HEK293 (cell line): ENCODE data around the gene MAP3K14.

Experiments
- MYNN ChIP-seq: fragments of 450-650 bp; formaldehyde crosslinking; IDR thresholded peaks from 2 replicates; pipeline ENCODE4 v1.5.1; 2016; ENCODE audit warnings: missing biosample characterization, missing genetic modification characterization, borderline replicate concordance
- SETDB1 ChIP-seq: IDR thresholded peaks from one replicate; pipeline ENCODE4 v1.6.1; 2017; ENCODE audit warnings: mild to moderate bottlenecking, low read length, moderate library complexity, mixed read lengths; ENCODE audit not compliant: insufficient read length
- YY1 ChIP-seq: fragments of 450-650 bp; formaldehyde crosslinking; IDR thresholded peaks from 2 replicates; pipeline ENCODE4 v1.5.1; 2018; ENCODE audit warnings: missing biosample characterization, missing genetic modification characterization
- ZNF155 ChIP-seq: fragments of 450-650 bp; formaldehyde crosslinking; IDR thresholded peaks from 2 replicates; pipeline ENCODE4 v1.5.1; 2016; ENCODE audit warnings: missing biosample characterization, missing genetic modification characterization
- ZNF423 ChIP-seq: fragments of 450-650 bp; formaldehyde crosslinking; IDR thresholded peaks from 2 replicates; pipeline ENCODE4 v1.5.1; 2016; ENCODE audit warnings: missing biosample characterization, missing genetic modification characterization
- ZNF510 ChIP-seq: fragments of 450-650 bp; formaldehyde crosslinking; IDR thresholded peaks from 2 replicates; pipeline ENCODE4 v1.5.1; 2018; ENCODE audit warnings: mild to moderate bottlenecking, missing genetic modification characterization, missing biosample characterization; ENCODE audit not compliant: insufficient replicate concordance
- ZNF791 ChIP-seq: fragments of 450-650 bp; formaldehyde crosslinking; IDR thresholded peaks from 2 replicates; pipeline ENCODE4 v1.5.1; 2016; ENCODE audit warnings: missing biosample characterization, missing genetic modification characterization
- TF ChIP-seq, protein P1 (sequence below): fragments of 450-650 bp; formaldehyde crosslinking; IDR thresholded peaks from 2 replicates; pipeline ENCODE4 v1.5.1; 2016; ENCODE audit warnings: missing biosample characterization, missing genetic modification characterization
- TF ChIP-seq, protein P2 (sequence below): fragments of 450-650 bp; formaldehyde crosslinking; IDR thresholded peaks from 2 replicates; pipeline ENCODE4 v1.5.1; 2016; ENCODE audit warnings: missing biosample characterization, missing genetic modification characterization
- TF ChIP-seq, protein P3 (sequence below): fragments of 450-650 bp; formaldehyde crosslinking; conservative IDR thresholded peaks from 2 replicates; pipeline ENCODE4 v1.5.1; 2016; ENCODE audit warnings: low read depth, missing biosample characterization, missing genetic modification characterization

DNA sequence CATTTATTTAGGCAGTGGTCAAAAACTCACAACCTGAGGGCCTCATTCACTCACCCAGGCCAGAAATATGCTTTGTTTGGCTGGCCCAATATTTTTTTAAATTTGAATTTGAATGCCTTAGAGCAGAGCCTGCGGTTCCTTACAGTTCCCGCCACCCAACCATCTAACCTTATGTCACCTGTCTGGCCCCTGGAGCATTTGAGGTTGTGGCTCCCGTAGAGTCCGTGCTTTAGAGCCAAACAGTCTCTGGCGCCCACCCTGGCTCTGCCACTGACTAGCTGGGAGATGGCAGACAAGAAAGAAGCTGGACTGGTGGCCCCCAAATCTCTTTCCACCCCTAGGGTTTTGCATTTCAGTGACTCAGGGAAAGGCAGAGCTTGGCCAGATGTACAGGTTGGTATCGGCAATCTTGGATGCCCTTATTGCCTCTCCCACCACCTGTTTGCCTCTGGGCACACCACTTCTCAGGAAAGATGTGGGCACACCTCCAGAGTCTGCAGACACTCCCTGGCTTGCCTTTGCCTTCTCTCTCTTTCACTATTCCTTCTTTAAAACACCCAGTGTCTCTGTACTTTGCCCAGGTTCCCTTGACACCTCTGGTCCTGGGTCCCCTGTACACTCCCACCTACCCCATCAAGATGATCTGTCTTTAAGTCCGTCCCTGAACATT, 1.9 kb upstream of the MAP3K14 start:
- TF ChIP-seq, protein P1, sequence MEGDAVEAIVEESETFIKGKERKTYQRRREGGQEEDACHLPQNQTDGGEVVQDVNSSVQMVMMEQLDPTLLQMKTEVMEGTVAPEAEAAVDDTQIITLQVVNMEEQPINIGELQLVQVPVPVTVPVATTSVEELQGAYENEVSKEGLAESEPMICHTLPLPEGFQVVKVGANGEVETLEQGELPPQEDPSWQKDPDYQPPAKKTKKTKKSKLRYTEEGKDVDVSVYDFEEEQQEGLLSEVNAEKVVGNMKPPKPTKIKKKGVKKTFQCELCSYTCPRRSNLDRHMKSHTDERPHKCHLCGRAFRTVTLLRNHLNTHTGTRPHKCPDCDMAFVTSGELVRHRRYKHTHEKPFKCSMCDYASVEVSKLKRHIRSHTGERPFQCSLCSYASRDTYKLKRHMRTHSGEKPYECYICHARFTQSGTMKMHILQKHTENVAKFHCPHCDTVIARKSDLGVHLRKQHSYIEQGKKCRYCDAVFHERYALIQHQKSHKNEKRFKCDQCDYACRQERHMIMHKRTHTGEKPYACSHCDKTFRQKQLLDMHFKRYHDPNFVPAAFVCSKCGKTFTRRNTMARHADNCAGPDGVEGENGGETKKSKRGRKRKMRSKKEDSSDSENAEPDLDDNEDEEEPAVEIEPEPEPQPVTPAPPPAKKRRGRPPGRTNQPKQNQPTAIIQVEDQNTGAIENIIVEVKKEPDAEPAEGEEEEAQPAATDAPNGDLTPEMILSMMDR (tag by site-specific recombination) = no peak
- TF ChIP-seq ZNF510 (tag by site-specific recombination) = no peak
- no peak for TF ChIP-seq ZNF791 (tag by site-specific recombination)
- TF ChIP-seq, protein P2, sequence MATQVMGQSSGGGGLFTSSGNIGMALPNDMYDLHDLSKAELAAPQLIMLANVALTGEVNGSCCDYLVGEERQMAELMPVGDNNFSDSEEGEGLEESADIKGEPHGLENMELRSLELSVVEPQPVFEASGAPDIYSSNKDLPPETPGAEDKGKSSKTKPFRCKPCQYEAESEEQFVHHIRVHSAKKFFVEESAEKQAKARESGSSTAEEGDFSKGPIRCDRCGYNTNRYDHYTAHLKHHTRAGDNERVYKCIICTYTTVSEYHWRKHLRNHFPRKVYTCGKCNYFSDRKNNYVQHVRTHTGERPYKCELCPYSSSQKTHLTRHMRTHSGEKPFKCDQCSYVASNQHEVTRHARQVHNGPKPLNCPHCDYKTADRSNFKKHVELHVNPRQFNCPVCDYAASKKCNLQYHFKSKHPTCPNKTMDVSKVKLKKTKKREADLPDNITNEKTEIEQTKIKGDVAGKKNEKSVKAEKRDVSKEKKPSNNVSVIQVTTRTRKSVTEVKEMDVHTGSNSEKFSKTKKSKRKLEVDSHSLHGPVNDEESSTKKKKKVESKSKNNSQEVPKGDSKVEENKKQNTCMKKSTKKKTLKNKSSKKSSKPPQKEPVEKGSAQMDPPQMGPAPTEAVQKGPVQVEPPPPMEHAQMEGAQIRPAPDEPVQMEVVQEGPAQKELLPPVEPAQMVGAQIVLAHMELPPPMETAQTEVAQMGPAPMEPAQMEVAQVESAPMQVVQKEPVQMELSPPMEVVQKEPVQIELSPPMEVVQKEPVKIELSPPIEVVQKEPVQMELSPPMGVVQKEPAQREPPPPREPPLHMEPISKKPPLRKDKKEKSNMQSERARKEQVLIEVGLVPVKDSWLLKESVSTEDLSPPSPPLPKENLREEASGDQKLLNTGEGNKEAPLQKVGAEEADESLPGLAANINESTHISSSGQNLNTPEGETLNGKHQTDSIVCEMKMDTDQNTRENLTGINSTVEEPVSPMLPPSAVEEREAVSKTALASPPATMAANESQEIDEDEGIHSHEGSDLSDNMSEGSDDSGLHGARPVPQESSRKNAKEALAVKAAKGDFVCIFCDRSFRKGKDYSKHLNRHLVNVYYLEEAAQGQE (tag by site-specific recombination) = no peak
- TF ChIP-seq MYNN (tag by site-specific recombination) = no peak
- no peak for TF ChIP-seq ZNF423 (tag by site-specific recombination)
- TF ChIP-seq, protein P3, sequence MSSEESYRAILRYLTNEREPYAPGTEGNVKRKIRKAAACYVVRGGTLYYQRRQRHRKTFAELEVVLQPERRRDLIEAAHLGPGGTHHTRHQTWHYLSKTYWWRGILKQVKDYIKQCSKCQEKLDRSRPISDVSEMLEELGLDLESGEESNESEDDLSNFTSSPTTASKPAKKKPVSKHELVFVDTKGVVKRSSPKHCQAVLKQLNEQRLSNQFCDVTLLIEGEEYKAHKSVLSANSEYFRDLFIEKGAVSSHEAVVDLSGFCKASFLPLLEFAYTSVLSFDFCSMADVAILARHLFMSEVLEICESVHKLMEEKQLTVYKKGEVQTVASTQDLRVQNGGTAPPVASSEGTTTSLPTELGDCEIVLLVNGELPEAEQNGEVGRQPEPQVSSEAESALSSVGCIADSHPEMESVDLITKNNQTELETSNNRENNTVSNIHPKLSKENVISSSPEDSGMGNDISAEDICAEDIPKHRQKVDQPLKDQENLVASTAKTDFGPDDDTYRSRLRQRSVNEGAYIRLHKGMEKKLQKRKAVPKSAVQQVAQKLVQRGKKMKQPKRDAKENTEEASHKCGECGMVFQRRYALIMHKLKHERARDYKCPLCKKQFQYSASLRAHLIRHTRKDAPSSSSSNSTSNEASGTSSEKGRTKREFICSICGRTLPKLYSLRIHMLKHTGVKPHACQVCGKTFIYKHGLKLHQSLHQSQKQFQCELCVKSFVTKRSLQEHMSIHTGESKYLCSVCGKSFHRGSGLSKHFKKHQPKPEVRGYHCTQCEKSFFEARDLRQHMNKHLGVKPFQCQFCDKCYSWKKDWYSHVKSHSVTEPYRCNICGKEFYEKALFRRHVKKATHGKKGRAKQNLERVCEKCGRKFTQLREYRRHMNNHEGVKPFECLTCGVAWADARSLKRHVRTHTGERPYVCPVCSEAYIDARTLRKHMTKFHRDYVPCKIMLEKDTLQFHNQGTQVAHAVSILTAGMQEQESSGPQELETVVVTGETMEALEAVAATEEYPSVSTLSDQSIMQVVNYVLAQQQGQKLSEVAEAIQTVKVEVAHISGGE = no peak
- TF ChIP-seq ZNF155 (tag by site-specific recombination) = no peak
- no peak for TF ChIP-seq YY1
- no peak for TF ChIP-seq SETDB1
